ENCODE data around the gene LLGL2.

LLGL2 gene

GRCh38 chr17:75622076-75622475 is 96.6 kb downstream of the LLGL2 start:
- no peak overlapping the region for H3K27ac ChIP-seq (ENCODE audit: low read depth in 2 of 2, low read length in 2 of 2)
- H3K27me3 ChIP-seq (ENCODE audit: control insufficient read depth in 2 of 2, insufficient read depth in 2 of 2, low read length in 2 of 2): no peaks in the 10 kb centered on the region
- no peaks in the 10 kb centered on the region for H3K9me3 ChIP-seq (ENCODE audit: control insufficient read depth in 2 of 2, low read length in 2 of 2)
- H3K4me1 ChIP-seq (ENCODE audit: control insufficient read depth in 2 of 2, insufficient read depth in 2 of 2, low read length in 2 of 2): peaks cover 10 to 11% of the 10 kb centered on the region in 2 donors
- no peak overlapping the region for H3K4me3 ChIP-seq (ENCODE audit: low read length in 2 of 2)
- H3K9ac ChIP-seq (ENCODE audit: low read depth in 1 of 2, low read length in 2 of 2): no peak overlapping the region
- H3K36me3 ChIP-seq (ENCODE audit: control insufficient read depth in 2 of 2, insufficient read depth in 2 of 2, low read length in 2 of 2): peaks cover 46 to 66% of the 10 kb centered on the region in 2 donors

GRCh38 chr17:75622771-75623273 is 97.3 kb downstream of the LLGL2 start:
- H3K27me3 ChIP-seq (ENCODE audit: control insufficient read depth in 2 of 2, insufficient read depth in 2 of 2, low read length in 2 of 2): no peaks in the 10 kb centered on the region
- peaks cover 4 to 5% of the 10 kb centered on the region in 2 donors for H3K4me1 ChIP-seq (ENCODE audit: control insufficient read depth in 2 of 2, insufficient read depth in 2 of 2, low read length in 2 of 2)
- no peak overlapping the region for H3K4me3 ChIP-seq (ENCODE audit: low read length in 2 of 2)
- H3K9me3 ChIP-seq (ENCODE audit: control insufficient read depth in 2 of 2, low read length in 2 of 2): no peaks in the 10 kb centered on the region
- H3K36me3 ChIP-seq (ENCODE audit: control insufficient read depth in 2 of 2, insufficient read depth in 2 of 2, low read length in 2 of 2): peaks cover 51 to 66% of the 10 kb centered on the region in 2 donors
- H3K9ac ChIP-seq (ENCODE audit: low read depth in 1 of 2, low read length in 2 of 2): no peak overlapping the region
- no peak overlapping the region for H3K27ac ChIP-seq (ENCODE audit: low read depth in 2 of 2, low read length in 2 of 2)

- no peak overlapping the region for H3K4me3 ChIP-seq (ENCODE audit: low read length in 2 of 2)
- peaks cover 0 to 3% of the 10 kb centered on the region in 2 donors for H3K4me1 ChIP-seq (ENCODE audit: control insufficient read depth in 2 of 2, insufficient read depth in 2 of 2, low read length in 2 of 2)
- no peaks in the 10 kb centered on the region for H3K9me3 ChIP-seq (ENCODE audit: control insufficient read depth in 2 of 2, low read length in 2 of 2)
- H3K27me3 ChIP-seq (ENCODE audit: control insufficient read depth in 2 of 2, insufficient read depth in 2 of 2, low read length in 2 of 2): no peaks in the 10 kb centered on the region
- H3K9ac ChIP-seq (ENCODE audit: low read depth in 1 of 2, low read length in 2 of 2): no peak overlapping the region
- H3K36me3 ChIP-seq (ENCODE audit: control insufficient read depth in 2 of 2, insufficient read depth in 2 of 2, low read length in 2 of 2): peaks cover 48 to 62% of the 10 kb centered on the region in 2 donors
- no peak overlapping the region for H3K27ac ChIP-seq (ENCODE audit: low read depth in 2 of 2, low read length in 2 of 2)
These were observed 97.9 kb downstream of the LLGL2 start for GRCh38 chr17:75623386-75623785.

- H3K27ac ChIP-seq (ENCODE audit: low read depth in 2 of 2, low read length in 2 of 2): no peak overlapping the region
- peaks cover 45 to 56% of the 10 kb centered on the region in 2 donors for H3K36me3 ChIP-seq (ENCODE audit: control insufficient read depth in 2 of 2, insufficient read depth in 2 of 2, low read length in 2 of 2)
- H3K27me3 ChIP-seq (ENCODE audit: control insufficient read depth in 2 of 2, insufficient read depth in 2 of 2, low read length in 2 of 2): no peaks in the 10 kb centered on the region
- no peak overlapping the region for H3K9ac ChIP-seq (ENCODE audit: low read depth in 1 of 2, low read length in 2 of 2)
- H3K4me1 ChIP-seq (ENCODE audit: control insufficient read depth in 2 of 2, insufficient read depth in 2 of 2, low read length in 2 of 2): no peaks in the 10 kb centered on the region
- H3K9me3 ChIP-seq (ENCODE audit: control insufficient read depth in 2 of 2, low read length in 2 of 2): no peaks in the 10 kb centered on the region
- H3K4me3 ChIP-seq (ENCODE audit: low read length in 2 of 2): no peak overlapping the region
These were observed 98.5 kb downstream of the LLGL2 start for GRCh38 chr17:75624021-75624420.

Data from mucosa of rectum (tissue), 2 donors.